ENCODE measurements around the gene UNC5CL. TPM values are rescaled to one million over a fixed set of nuclear protein-coding genes. Genes with fewer than 3 reads are reported as not detected.

Gene UNC5CL
- total and polyA plus RNA-seq, 2 experiments from 2014 or later = 0.87 to 1.2 TPM

GRCh38 chr6:41027241-41027640, 11.8 kb downstream of the UNC5CL start (continued):
- TF ChIP-seq CTCF (conservative IDR thresholded peaks at IDR 0.05; ENCODE audit: low read depth in 2 of 2) = no peak
- no peak for TF ChIP-seq CREB1 (CRISPR knock-in tag; IDR thresholded peaks at IDR 0.05; ENCODE audit: low read depth)
- no peak for TF ChIP-seq STAT1 (IDR thresholded peaks at IDR 0.05; ENCODE audit: unreplicated experiment)
- TF ChIP-seq REST (IDR thresholded peaks at IDR 0.05; ENCODE audit: unreplicated experiment) = no peak
- TF ChIP-seq EZH2phosphoT487 (IDR thresholded peaks at IDR 0.05; ENCODE audit: unreplicated experiment) = no peak
- TF ChIP-seq ZNF114 (CRISPR knock-in tag; IDR thresholded peaks at IDR 0.05) = no peak
- no peak for TF ChIP-seq JUNB (IDR thresholded peaks at IDR 0.05; ENCODE audit: unreplicated experiment)
- TF ChIP-seq EZH2 (IDR thresholded peaks at IDR 0.05; ENCODE audit: low read depth, unreplicated experiment) = no peak
- no peak for TF ChIP-seq ZNF331 (CRISPR knock-in tag; IDR thresholded peaks at IDR 0.05; ENCODE audit: low read depth)
- no peak for TF ChIP-seq ETS1 (IDR thresholded peaks at IDR 0.05)
- TF ChIP-seq NANOG (IDR thresholded peaks at IDR 0.05; ENCODE audit: borderline replicate concordance) = no peak
- TF ChIP-seq POLR2AphosphoS5 (IDR thresholded peaks at IDR 0.05; ENCODE audit: low read depth) = no peak

- Histone ChIP-seq H3K9me2 (ENCODE audit: insufficient read depth) (no peaks in the 10 kb centered on the region), H2AFZ (no peak overlapping the region), H3K4me1 (ENCODE audit: insufficient read depth) (peaks cover 19% of the 10 kb centered on the region), H3F3A (replicated peaks; ENCODE audit: low read depth) (no peaks in the 10 kb centered on the region), H3K27ac (ENCODE audit: low read depth) (no peak overlapping the region), H3K79me2 (replicated peaks; ENCODE audit: insufficient read depth) (no peaks in the 10 kb centered on the region), H3K4me3 (no peak overlapping the region), H3K36me3 (ENCODE audit: insufficient read depth) (no peaks in the 10 kb centered on the region), H4K20me1 (replicated peaks; ENCODE audit: insufficient read depth) (no peaks in the 10 kb centered on the region), H3K4me2 (peak overlapping the region; percentile 83; the same call in 1 of the 2 replicates), H3K27me3 (ENCODE audit: insufficient read depth) (no peaks in the 10 kb centered on the region; the same call in 1 of the 2 replicates)
- Mint-ChIP-seq H3K9me3 (no peaks in the 10 kb centered on the region), H3K4me3 (no peak overlapping the region), H3K27ac (no peak overlapping the region), H3K27me3 (ENCODE audit: insufficient read depth, low read depth, poor library complexity) (peaks cover 13% of the 10 kb centered on the region), H3K4me1 (peaks cover 15% of the 10 kb centered on the region), H3K36me3 (ENCODE audit: low read depth) (no peaks in the 10 kb centered on the region; the same call in 2 of the 3 replicates)
- TF ChIP-seq ZNF114 (CRISPR knock-in tag; IDR thresholded peaks at IDR 0.05) (no peak), EZH2 (IDR thresholded peaks at IDR 0.05; ENCODE audit: low read depth, unreplicated experiment) (no peak)
- DNase-seq (ENCODE audit: low spot score) (no peak), ATAC-seq (no peak)
Measured at GRCh38 chr6:41025966-41026530, 13.0 kb downstream of the UNC5CL start.

All from GM23338 (cell line).